WTC11 (cell line): ENCODE results near the gene MTA2. TPM values are rescaled to one million over a fixed set of nuclear protein-coding genes. Genes with fewer than 3 reads are reported as not detected.

Experiments
- ATAC-seq: fragments of 200-7000 bp; cut with Tn5 transposase; 2 replicates; pipeline ENCODE4 v1.10.0; 2021; ENCODE audit warnings: mild to moderate bottlenecking, moderate library complexity
- CTCF ChIA-PET: fragments of 300-600 bp; sonication (Branson Sonifier 250); formaldehyde crosslinking; loops from one replicate; lab custom pipeline; 2021; ENCODE audit warnings: antibody characterized with exemption; lab: Charles Lee
- POLR2A ChIA-PET: fragments of 350-600 bp; sonication (Branson Sonifier 250); formaldehyde crosslinking; loops from one replicate; lab custom pipeline; 2021; ENCODE audit warnings: antibody characterized with exemption; lab: Charles Lee
- DNase-seq: peaks from one replicate; pipeline ENCODE4 v3.0.0; 2021; ENCODE audit warnings: low spot score
- H3K27ac Mint-ChIP-seq: 2 replicates; pipeline ENCODE4 v1.8.0; 2021; ENCODE audit warnings: mixed read lengths
- H3K27me3 Mint-ChIP-seq: 2 replicates; pipeline ENCODE4 v1.8.0; 2021; ENCODE audit warnings: low read depth, mild to moderate bottlenecking, moderate library complexity, mixed read lengths
- H3K36me3 Mint-ChIP-seq: 2 replicates; pipeline ENCODE4 v1.8.0; 2021; ENCODE audit warnings: mixed read lengths
- H3K4me1 Mint-ChIP-seq: 2 replicates; pipeline ENCODE4 v1.8.0; 2022; ENCODE audit warnings: mixed read lengths
- H3K4me3 Mint-ChIP-seq: 2 replicates; pipeline ENCODE4 v1.8.0; 2021; ENCODE audit warnings: mild to moderate bottlenecking, moderate library complexity, mixed read lengths
- H3K9me3 Mint-ChIP-seq: 2 replicates; pipeline ENCODE4 v1.8.0; 2021; ENCODE audit warnings: mixed read lengths
- AR ChIP-seq: fragments of 250-450 bp; sonication (Bioruptor Pico); IDR thresholded peaks from 2 replicates; pipeline ENCODE4 v1.9.0; 2021; ENCODE audit warnings: mild to moderate bottlenecking
- ARID4B ChIP-seq: sonication (generic); formaldehyde crosslinking; IDR thresholded peaks from 2 replicates; pipeline ENCODE4 v1.8.0; 2023; ENCODE audit warnings: missing genetic modification reagents, mild to moderate bottlenecking, borderline replicate concordance
- CDX4 ChIP-seq: fragments of 250-450 bp; sonication (Bioruptor Pico); IDR thresholded peaks from 2 replicates; pipeline ENCODE4 v1.9.0; 2021; ENCODE audit warnings: moderate library complexity, mild to moderate bottlenecking, inconsistent platforms, borderline replicate concordance
- CREB1 ChIP-seq: sonication (generic); formaldehyde crosslinking; IDR thresholded peaks from 2 replicates; pipeline ENCODE4 v1.8.0; 2023; ENCODE audit warnings: mild to moderate bottlenecking, missing genetic modification reagents
- CREM ChIP-seq: sonication (generic); formaldehyde crosslinking; IDR thresholded peaks from 2 replicates; pipeline ENCODE4 v1.8.1; 2022; ENCODE audit warnings: mild to moderate bottlenecking, missing genetic modification reagents, moderate library complexity
- FOXP1 ChIP-seq: sonication (generic); formaldehyde crosslinking; IDR thresholded peaks from 2 replicates; pipeline ENCODE4 v1.8.0; 2022; ENCODE audit warnings: missing genetic modification reagents, mild to moderate bottlenecking, moderate library complexity, borderline replicate concordance
- GTF2I ChIP-seq: fragments of 250-450 bp; sonication (Bioruptor Pico); conservative IDR thresholded peaks from 2 replicates; pipeline ENCODE4 v1.4.0; 2021; ENCODE audit warnings: mild to moderate bottlenecking
- MYBL2 ChIP-seq: sonication (generic); formaldehyde crosslinking; IDR thresholded peaks from 2 replicates; pipeline ENCODE4 v1.8.1; 2023; ENCODE audit warnings: mild to moderate bottlenecking, moderate library complexity, missing genetic modification reagents
- NFE2L1 ChIP-seq: sonication (generic); formaldehyde crosslinking; IDR thresholded peaks from 2 replicates; pipeline ENCODE4 v1.8.1; 2023; ENCODE audit warnings: missing genetic modification reagents
- RORB ChIP-seq: fragments of 250-450 bp; sonication (Bioruptor Pico); IDR thresholded peaks from 2 replicates; pipeline ENCODE4 v1.9.0; 2021; ENCODE audit warnings: mild to moderate bottlenecking
- SMAD3 ChIP-seq: sonication (generic); formaldehyde crosslinking; IDR thresholded peaks from 2 replicates; pipeline ENCODE4 v1.8.0; 2022; ENCODE audit warnings: missing genetic modification reagents, mild to moderate bottlenecking, borderline replicate concordance
- SMAD4 ChIP-seq: sonication (generic); formaldehyde crosslinking; IDR thresholded peaks from 2 replicates; pipeline ENCODE4 v1.8.0; 2022; ENCODE audit warnings: mild to moderate bottlenecking, missing genetic modification reagents
- SOX15 ChIP-seq: fragments of 250-450 bp; sonication (Bioruptor Pico); IDR thresholded peaks from 2 replicates; pipeline ENCODE4 v1.9.0; 2021; ENCODE audit warnings: mild to moderate bottlenecking
- TCF7 ChIP-seq: sonication (generic); formaldehyde crosslinking; IDR thresholded peaks from 2 replicates; pipeline ENCODE4 v1.8.0; 2022; ENCODE audit warnings: mild to moderate bottlenecking, low read depth, missing genetic modification reagents, moderate library complexity
- TEAD4 ChIP-seq: sonication (generic); formaldehyde crosslinking; IDR thresholded peaks from 2 replicates; pipeline ENCODE4 v1.8.0; 2022; ENCODE audit warnings: mild to moderate bottlenecking, missing genetic modification reagents
- USF2 ChIP-seq: sonication (generic); formaldehyde crosslinking; IDR thresholded peaks from 2 replicates; pipeline ENCODE4 v1.8.1; 2023; ENCODE audit warnings: mild to moderate bottlenecking, missing genetic modification reagents, moderate library complexity
- ZNF121 ChIP-seq: sonication (generic); formaldehyde crosslinking; IDR thresholded peaks from 2 replicates; pipeline ENCODE4 v1.8.0; 2023; ENCODE audit warnings: missing genetic modification reagents
- ZNF138 ChIP-seq: sonication (generic); formaldehyde crosslinking; conservative IDR thresholded peaks from 2 replicates; pipeline ENCODE4 v1.8.1; 2022; ENCODE audit warnings: mild to moderate bottlenecking, moderate library complexity, missing genetic modification reagents
- ZNF423 ChIP-seq: fragments of 250-450 bp; sonication (Bioruptor Pico); IDR thresholded peaks from 2 replicates; pipeline ENCODE4 v2.1.2; 2022; ENCODE audit warnings: mild to moderate bottlenecking, moderate library complexity
- ZNF425 ChIP-seq: fragments of 250-450 bp; sonication (Bioruptor Pico); conservative IDR thresholded peaks from 2 replicates; pipeline ENCODE4 v1.9.0; 2021; ENCODE audit warnings: mild to moderate bottlenecking
- ZSCAN18 ChIP-seq: fragments of 250-450 bp; sonication (Bioruptor Pico); IDR thresholded peaks from 2 replicates; pipeline ENCODE4 v2.1.2; 2022; ENCODE audit warnings: mild to moderate bottlenecking, moderate library complexity
- total RNA-seq: library from RNA; stranded (reverse); gene quantifications from 3 replicates; pipeline ENCODE4 v1.2.3, GENCODE V29; 2021

The MTA2 gene
- total RNA-seq, 1 experiment from 2014 or later: 115 TPM

- CTCF ChIA-PET: interaction anchor here (0.6 to 2.0 kb wide), 4 partner anchors 9 to 145 kb away, joined by 3 to 6 read pairs (median 4); no protein-coding TSS in a partner anchor
- H3K27ac Mint-ChIP-seq: no peak overlapping the region
- H3K9me3 Mint-ChIP-seq: no peaks in the 10 kb centered on the region
- TF ChIP-seq TEAD4 (CRISPR knock-in tag) (no peak), ZNF425 (no peak), ARID4B (CRISPR knock-in tag) (no peak), SMAD3 (CRISPR knock-in tag) (no peak), SMAD4 (CRISPR knock-in tag) (no peak), GTF2I (CRISPR knock-in tag) (no peak), AR (CRISPR knock-in tag) (no peak), RORB (CRISPR knock-in tag) (no peak), MYBL2 (CRISPR knock-in tag) (no peak), CDX4 (no peak), CREM (CRISPR knock-in tag) (no peak)
- H3K27me3 Mint-ChIP-seq: no peaks in the 10 kb centered on the region
- H3K4me1 Mint-ChIP-seq: peaks cover 35% of the 10 kb centered on the region
- ATAC-seq: no peak
- POLR2A ChIA-PET: interaction anchor here (1.2 kb wide), 1 partner anchor 12 kb away, joined by 4 read pairs; no protein-coding TSS in a partner anchor
- peaks cover 87% of the 10 kb centered on the region for H3K36me3 Mint-ChIP-seq
- H3K4me3 Mint-ChIP-seq: peak overlapping the region; percentile 18; the same call in 1 of the 2 replicates
- no peak for DNase-seq
Observed at GRCh38 chr11:62569611-62570010, 32.1 kb downstream of the MTA2 start.

GRCh38 chr11:62567018-62567633, 34.5 kb downstream of the MTA2 start:
- CTCF ChIA-PET: no interaction called here
- DNase-seq (no peak), ATAC-seq (no peak)
- Mint-ChIP-seq H3K27me3 (no peaks in the 10 kb centered on the region), H3K36me3 (peaks cover 86% of the 10 kb centered on the region), H3K9me3 (no peaks in the 10 kb centered on the region), H3K27ac (peak overlapping the region; percentile 88), H3K4me3 (no peak overlapping the region), H3K4me1 (peaks cover 39% of the 10 kb centered on the region)
- POLR2A ChIA-PET: no interaction called here
- no peak for TF ChIP-seq ZNF425
- TF ChIP-seq CREB1 (CRISPR knock-in tag): no peak
- TF ChIP-seq TCF7: no peak
- no peak for TF ChIP-seq ZNF121
- no peak for TF ChIP-seq SOX15 (CRISPR knock-in tag)
- no peak for TF ChIP-seq ZNF138 (CRISPR knock-in tag)
- no peak for TF ChIP-seq USF2 (CRISPR knock-in tag)
- TF ChIP-seq ZSCAN18 (CRISPR knock-in tag): no peak
- no peak for TF ChIP-seq FOXP1
- TF ChIP-seq NFE2L1 (CRISPR knock-in tag): no peak
- TF ChIP-seq ZNF423 (CRISPR knock-in tag): no peak
